HG03457 (cell line): ENCODE results near the gene MOSMO.

Experiments
- ATAC-seq: cut with Tn5 transposase; IDR thresholded peaks from one replicate; pipeline ENCODE4 v1.9.1; 2021; ENCODE audit warnings: moderate number of reproducible peaks; ENCODE audit not compliant: unreplicated experiment

Gene MOSMO

GRCh38 chr16:22130528-22130927 is 122.6 kb downstream of the MOSMO start:
- no peak for ATAC-seq

- no peak for ATAC-seq
Measured at GRCh38 chr16:22132801-22133200, 124.9 kb downstream of the MOSMO start.
